ENCODE data around the gene APOBEC3A. TPM values are rescaled to one million over a fixed set of nuclear protein-coding genes. Genes with fewer than 3 reads are reported as not detected.
"Not testable (repeated sequence)": the region's sequence is repeated elsewhere in the genome, so short reads cannot be mapped to it uniquely, and the experiment has no call there.

The APOBEC3A gene
- polyA plus RNA-seq, 10 donors = 0.26 to 2.1 (median 0.70) TPM; not detected in 5

DNA sequence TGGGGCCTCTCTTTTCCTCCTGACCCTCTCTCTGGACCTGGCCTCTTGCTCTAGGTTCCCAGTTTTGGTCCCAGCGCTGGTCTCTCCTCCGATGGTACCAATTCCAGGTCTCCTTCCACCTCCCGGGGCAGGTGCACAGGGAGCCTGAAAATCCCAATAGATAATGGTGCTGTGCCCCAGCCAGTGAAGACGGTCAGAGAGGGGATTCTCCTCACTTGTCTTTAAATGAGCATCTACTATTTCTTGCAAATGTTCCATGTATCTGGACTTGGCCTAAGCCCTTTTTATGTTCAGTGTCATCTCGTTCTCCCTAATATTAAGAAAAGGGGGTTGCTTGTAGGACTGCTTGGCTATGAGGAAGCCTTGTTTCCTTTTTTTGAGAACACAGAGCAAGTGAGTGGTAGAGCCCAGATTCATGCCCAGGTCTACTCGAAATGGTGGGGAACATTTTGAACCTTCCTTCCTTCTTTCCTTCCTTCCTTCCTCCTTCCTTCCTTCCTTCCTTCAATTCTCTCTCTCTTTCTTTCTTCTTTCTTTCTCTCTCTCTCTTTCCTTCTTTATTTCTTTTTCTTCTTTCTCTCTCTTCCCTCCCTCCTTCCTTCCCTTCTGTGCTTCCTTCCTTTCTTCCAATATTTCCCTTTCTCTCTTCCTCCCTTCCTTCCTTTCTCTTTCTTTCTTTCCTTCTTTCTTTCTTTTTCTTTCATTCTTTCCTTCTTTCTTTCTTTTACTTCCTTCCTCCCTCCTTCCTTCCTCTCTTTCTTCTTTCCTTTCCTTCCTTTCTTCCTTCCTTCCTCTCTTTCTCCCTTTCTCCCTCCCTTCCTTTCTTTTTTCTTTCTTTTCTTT is 620 bp downstream of the APOBEC3A start:
- no peak for DNase-seq

GRCh38 chr22:38958651-38958943 is 1.2 kb downstream of the APOBEC3A start:
- not testable (repeated sequence) for DNase-seq

- DNase-seq = no peak
These were observed 2.2 kb downstream of the APOBEC3A start for GRCh38 chr22:38959590-38959989.

GRCh38 chr22:38960673-38961072 is 3.3 kb downstream of the APOBEC3A start:
- DNase-seq = not testable (repeated sequence)

- DNase-seq = not testable (repeated sequence)
These were observed 5.9 kb downstream of the APOBEC3A start for GRCh38 chr22:38963291-38963738.

GRCh38 chr22:38963872-38964271 is 6.5 kb downstream of the APOBEC3A start:
- no peak for DNase-seq

- DNase-seq = no peak
These were observed 6.9 kb downstream of the APOBEC3A start for GRCh38 chr22:38964306-38964705.

DNA sequence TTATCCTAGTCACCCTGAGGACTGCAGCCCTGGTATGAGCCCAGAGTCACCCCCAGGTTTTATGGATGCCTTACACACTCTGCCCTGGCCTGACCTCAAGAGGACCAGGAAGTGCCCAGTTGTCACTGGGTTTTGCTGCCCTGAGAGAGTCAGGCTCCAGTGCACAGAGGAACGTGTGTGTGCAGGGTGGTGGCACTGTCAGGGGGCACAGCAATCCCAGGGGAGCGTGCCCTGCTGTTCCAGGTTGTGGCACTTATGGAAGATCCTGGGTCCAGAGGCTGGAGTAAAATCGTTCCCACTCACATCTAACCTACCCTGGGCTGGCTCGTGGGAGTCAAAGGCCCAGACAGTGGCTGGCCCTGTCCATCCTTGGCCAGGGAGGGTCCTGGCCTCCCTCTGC is 7.6 kb downstream of the APOBEC3A start:
- no peak for DNase-seq

DNA sequence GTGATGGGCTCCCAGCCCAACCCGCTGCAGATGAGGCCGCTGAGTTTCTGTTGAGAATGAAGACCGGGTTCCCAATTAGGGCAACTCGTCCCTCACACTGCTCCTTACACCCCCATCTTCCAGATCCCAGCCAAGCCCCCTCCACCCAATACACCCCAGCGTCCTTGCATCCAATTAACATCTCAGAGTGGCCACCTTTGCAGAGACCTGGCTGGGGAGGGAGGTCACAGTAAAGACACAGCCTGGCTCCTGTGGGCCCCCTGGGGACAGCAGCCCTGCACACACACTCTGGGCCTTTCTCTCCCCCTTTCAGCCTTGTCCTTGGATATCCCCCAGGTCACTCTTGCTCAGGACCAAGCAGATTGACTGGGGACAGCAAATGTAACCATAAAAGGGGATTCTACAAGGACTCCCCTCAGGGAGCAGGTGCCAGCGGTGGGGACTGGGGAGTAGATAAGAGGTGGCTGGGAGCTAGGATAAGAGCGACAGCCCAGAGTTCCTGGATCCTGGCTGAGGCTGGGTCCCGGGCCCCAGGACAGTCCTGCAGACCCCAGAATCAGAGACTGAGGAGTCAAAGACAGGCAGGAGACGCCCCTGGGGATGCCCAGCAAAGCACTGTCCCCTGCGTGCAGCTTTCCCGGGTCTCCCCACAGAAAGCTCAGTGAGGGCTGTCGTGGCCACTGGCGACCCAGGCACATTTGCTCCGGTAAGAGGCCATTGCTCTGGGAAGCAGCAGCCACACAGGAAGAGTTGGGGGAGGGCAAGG is 8.4 kb downstream of the APOBEC3A start:
- DNase-seq = no peak

GRCh38 chr22:38966380-38966702 is 8.9 kb downstream of the APOBEC3A start:
- no peak for DNase-seq

DNA sequence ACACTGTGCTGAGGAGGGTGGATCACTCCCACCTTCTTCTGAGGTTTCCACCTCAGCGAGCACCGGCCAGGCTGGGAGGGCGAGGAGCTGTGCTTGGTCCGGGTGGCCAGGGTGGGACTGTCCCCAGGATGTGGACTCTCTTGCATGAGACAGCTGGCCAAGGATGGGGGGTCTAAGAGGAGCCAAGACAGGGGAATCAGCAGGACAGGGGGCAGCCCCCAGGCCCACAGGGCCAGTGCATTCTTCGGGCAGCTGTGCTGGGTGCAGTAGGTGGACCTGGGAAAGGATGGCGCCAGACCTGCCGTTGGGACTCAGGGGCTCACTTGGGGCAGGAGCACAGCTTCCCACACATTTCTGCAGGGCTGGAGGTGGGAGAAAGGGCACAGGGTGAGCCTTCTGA is 9.5 kb downstream of the APOBEC3A start:
- DNase-seq = no peak

DNA sequence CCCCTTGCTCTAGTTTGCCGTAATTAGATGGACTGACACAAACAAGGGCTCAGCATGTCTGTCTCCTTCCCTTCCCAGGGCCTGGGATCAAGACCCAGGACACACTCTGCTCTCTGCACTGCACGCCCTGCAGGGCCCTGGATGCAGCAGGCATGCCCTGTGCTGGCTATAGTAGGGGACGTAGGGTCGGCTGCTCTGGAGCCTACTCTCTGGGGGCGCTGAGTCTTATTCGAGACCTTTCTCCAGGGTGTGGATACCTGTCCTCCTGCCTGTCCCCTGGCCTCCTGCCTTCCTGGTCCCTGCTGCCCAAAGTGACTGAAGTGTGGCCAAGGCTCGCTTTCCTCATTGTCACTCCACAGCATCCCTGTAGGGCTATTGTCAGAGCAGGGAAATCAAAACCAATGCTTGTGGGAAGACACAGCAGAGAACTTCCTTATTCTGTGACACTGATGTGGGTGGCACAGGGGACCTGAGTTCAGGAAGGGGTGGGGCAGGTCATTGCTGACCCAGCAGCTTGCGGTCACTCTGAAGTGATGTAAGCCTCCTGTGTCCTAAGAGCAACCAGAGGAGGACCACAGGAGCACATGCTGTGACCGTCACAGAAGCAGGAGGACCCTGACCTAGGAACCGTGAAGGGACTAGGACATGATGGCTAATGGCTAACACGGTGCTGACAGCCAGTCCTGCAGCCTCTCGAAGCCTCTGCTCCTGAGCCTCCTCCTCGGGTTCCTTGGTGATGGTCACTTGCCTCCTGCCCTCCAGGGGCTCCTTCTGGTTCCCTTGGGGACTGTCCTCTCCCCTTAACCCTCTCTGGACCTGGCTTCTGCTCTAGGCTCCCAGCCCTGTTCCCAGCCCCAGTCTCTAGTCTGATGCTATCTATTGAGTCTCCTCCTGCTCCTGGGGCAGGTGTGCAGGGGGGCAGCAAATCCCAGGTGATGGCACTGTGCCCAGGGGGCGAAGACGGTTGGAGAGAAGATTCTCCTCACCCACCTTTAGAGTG is 10.3 kb downstream of the APOBEC3A start:
- peak in 1 of 3 donors; percentile 22 for DNase-seq

DNA sequence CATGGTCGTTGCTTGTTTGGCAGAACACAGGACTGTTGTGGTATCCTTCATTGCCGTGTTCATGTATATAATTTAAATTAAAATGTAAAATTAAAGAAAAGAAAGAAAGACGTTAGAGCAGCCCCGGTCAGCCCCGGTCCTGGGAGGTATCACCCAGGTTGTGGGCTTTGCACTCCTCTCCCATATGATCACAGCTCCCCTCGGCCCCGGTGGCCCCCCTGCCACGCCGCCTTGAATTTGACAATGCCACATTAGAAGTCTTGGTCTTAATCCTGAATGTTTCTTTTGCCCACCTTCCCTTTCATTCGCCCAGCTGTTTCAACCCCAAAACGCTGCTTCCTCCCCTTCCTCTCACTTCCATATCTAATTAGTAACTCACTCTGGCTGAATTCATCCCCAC is 11.4 kb downstream of the APOBEC3A start:
- DNase-seq = no peak

DNA sequence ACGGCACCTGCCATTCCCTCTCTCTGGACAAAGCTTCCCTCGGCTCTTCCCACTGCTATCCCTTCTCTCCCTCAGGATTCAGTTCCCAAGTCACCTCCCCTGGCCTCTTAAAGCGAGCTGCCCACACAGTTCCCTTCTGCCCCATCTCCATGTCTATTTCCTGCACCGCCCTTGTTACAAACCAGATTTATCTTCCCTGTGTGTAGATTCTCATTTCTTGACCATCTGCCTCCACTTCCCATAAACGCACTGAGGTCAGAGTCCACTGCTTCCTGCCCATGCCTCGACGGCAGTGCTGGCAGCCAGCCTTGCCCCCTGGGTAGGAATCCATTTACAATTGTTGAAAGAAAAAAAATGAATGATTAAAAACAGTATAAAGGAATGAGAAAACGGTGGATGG is 13.1 kb downstream of the APOBEC3A start:
- DNase-seq = no peak

- DNase-seq = no peak
These were observed 13.8 kb downstream of the APOBEC3A start for GRCh38 chr22:38971202-38971601.

GRCh38 chr22:38971791-38972190 is 14.4 kb downstream of the APOBEC3A start:
- no peak for DNase-seq

DNA sequence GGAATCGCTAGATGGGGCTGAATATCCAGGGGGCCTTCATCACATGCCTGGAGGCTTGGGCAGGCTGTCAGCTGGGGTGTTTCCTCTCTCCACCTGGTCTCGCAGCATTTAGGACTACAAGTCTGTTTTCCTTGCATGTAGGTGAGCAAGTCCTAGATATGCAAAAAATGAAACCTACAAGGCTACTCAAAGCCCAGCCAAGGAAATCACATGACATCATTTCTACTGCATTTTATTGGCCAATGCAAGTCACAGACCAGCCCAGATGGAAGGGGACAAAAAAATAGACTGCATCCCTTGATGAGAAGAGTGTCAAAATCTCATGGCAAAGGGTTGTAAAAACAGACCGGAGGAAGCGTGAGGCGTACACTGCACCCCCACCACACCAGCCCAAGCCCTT is 15.1 kb downstream of the APOBEC3A start:
- no peak for DNase-seq

GRCh38 chr22:38973289-38974169 is 16.1 kb downstream of the APOBEC3A start:
- peak in 1 of 3 donors; percentile 29 for DNase-seq

- DNase-seq = no peak
These were observed 16.9 kb downstream of the APOBEC3A start for GRCh38 chr22:38974170-38974825.

GRCh38 chr22:38974826-38975175 is 17.4 kb downstream of the APOBEC3A start:
- DNase-seq = no peak

- DNase-seq = not testable (repeated sequence)
These were observed 19.9 kb downstream of the APOBEC3A start for GRCh38 chr22:38977289-38977688.
